HG03025 (cell line): ENCODE measurements around the gene ABCC12.

Experiments
- ATAC-seq: cut with Tn5 transposase; IDR thresholded peaks from one replicate; pipeline ENCODE4 v1.9.1; 2021; ENCODE audit warnings: mild to moderate bottlenecking, moderate library complexity; ENCODE audit not compliant: unreplicated experiment, low FRiP score

Gene ABCC12

GRCh38 chr16:48110000-48110399, 45.8 kb downstream of the ABCC12 start:
- no peak for ATAC-seq

- no peak for ATAC-seq
Measured at GRCh38 chr16:48109475-48109874, 46.3 kb downstream of the ABCC12 start.

GRCh38 chr16:48106446-48106845, 49.3 kb downstream of the ABCC12 start:
- no peak for ATAC-seq
